ENCODE data around the gene ATP6V1B1.
A peak's percentile ranks its signal among the peaks of the same experiment; 100 is the strongest.
"Not testable (repeated sequence)": the region's sequence is repeated elsewhere in the genome, so short reads cannot be mapped to it uniquely, and the experiment has no call there.

ATP6V1B1 gene

DNA sequence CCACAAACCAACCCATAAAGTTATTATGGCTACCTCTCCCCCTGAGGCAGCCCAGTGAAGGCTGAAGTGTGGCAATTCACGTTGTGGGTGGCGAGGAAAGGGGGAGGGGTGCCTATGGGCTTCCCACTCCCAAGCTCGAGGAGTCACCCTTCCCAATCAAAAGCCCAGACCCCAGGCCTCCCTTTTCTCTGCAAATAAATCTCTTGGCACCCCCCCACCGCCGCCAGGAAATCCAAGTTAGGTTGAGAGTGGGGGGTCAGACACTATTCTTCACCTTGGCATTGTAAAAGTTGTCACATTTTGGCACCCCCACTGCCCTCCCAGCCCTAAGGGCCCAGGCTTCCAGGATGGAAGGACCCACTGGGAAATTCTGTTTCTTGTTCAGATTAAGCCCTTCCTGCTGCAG lies 49.6 kb downstream of the ATP6V1B1 start:
- no peak for DNase-seq (ENCODE audit: low read depth, low spot score)
- no peak overlapping the region for H3K27ac ChIP-seq

DNA sequence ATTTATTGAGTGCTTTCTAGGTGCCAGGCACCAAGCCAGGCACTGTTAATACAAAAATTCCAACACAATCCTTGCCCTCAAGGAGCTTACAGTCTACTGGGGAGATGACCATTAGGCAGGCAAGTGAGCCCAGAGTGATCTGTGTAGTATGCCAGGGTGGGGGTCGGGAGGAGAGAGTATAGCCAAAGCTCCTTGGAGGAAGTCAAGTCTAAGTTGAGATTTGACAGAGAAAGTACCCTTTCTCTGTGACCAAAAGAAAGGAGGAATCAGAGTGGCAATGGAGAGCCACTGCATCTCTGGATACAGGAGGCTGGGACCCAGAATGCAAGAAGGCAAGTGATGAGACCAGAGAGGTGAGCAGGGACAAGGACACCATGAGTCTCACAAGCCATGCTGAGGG lies 50.3 kb downstream of the ATP6V1B1 start:
- no peak for DNase-seq (ENCODE audit: low read depth, low spot score)
- H3K27ac ChIP-seq: no peak overlapping the region

DNA sequence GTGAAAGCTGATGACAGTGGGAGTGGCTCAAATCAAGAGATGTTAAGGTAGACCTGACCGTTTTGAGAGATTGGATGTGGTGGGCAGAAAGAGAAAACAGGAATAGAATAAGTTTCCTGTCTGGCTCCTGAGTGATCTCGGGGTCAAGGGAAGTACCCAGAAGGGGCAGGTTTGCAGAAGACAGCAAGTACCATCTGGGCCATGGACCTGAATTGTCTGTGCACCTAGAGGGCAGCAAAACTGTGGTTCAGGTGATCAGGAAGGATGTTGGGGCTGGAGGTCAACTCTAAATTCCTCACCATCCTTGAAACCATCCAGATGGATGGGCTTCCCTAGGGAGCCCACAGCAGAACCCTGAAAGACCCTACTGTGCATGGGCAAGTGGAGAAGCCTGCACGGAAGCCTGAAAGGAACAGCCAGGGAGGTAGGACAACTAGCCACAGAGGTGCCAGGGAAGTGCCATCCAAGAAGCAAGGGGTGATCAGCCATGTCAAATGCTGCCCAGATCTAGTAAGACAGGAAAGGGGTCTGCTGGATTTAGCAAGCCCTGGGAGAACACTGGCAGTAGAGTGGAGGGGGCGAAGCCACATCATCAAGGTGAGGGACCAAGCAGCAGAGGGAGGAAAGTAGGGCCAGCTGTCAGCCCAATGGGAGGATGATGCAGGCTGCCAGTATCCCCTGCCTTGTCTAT lies 50.9 kb downstream of the ATP6V1B1 start:
- no peak for DNase-seq (ENCODE audit: low read depth, low spot score)
- H3K27ac ChIP-seq: no peak overlapping the region

DNA sequence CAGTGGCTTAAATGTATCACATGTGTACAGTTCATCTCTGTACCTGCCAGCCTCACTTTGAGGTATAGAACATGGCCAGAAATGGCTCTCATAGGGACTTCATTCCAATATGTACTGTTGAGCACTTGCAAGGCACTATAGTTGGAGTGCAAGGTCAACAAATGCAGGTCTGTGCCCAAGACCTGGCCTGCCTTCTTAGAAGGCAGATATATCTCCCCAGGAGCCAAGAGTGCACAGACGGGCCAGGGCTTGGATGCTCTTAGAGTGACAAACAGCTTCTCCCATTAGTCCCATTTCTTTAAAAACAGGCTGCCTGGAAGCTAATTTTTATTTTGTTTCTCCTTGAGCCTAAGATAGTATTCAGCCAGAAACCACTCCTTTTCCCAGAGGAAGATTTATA lies 51.7 kb downstream of the ATP6V1B1 start:
- DNase-seq (ENCODE audit: low read depth, low spot score): no peak
- H3K27ac ChIP-seq: no peak overlapping the region

DNA sequence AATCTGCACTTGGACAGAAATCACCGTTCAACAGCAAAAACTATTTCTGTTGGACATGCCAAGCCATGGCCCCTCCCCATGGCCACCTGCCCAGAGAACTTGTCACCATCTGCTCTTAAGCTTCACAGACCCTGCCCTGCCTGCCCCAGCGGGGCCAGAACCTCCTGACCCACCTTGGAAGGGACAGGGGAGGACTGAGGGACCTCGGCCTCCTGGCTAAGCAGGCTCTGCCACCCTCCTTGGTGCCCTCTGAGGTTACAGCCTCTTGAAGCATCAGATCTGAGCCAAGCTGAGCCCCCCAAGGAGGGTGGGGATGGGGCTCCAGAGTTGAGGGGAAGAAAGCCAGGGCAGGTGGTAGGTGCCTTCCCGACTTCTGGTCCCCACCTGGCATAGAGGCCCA lies 52.5 kb downstream of the ATP6V1B1 start:
- H3K27ac ChIP-seq: no peak overlapping the region
- no peak for DNase-seq (ENCODE audit: low read depth, low spot score)

DNA sequence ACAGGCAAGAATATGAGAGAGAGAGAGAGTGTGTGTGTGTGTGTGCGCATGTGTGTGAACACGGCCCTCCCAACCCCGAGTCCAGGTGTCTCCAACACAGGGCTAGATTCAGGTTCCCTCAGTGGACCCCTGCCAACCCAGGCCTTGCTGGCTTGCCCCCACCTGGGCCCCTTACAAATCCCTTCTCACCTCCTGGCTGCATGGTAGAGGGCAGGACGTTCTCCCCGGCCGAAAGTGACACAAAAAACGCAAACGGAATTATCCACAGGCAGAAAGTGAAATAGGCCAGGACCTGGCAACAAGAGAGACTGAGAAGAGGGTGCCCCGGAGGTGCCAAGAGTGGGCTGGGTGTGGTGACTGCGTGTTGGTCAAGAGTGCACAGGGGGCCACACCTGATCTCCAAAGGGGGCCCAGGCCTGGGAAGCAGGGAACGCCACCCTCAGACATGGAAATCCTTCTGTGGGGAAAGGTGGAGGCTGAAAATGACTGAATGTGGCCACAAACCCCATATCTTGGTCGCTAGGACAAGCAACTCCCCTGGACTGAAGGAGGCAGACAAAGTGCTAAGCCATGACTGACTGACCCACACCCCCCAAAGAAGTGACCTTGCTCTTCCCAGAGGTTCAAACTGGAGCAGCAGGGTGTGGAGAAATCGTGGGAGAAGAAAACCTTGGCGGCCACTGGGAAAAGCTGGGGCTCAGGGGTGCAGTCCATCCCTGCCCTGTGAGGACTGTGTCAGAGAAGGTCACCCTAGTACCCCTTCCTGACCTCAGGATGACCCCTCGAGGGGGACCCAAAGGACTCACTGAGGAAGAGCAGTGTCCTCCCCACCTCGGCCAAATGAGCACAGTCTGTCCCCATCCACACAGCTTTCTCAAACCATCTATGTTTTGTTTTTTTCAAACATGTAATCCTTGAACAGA lies 53.3 kb downstream of the ATP6V1B1 start:
- H3K27ac ChIP-seq: no peak overlapping the region
- no peak for DNase-seq (ENCODE audit: low read depth, low spot score)

DNA sequence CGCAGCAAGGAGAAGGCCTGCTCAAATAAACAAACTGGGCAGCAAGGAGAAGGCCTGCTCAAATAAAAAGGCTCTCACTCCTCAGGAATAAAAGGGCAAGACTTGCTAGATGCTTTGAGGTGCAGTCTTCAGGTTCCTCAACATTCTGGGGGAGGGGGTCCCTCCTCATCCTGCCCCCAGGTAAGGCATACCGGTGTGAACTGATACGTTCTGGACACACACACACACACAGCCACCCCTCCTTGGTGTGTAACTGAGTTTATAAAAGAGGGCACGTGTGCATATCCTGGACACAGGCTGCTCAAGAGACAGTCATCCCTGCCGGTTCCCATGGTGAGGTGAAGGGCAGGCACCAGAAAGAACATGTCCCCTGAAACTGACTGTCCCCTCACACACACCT lies 54.5 kb downstream of the ATP6V1B1 start:
- no peak for DNase-seq (ENCODE audit: low read depth, low spot score)
- H3K27ac ChIP-seq: no peak overlapping the region

DNA sequence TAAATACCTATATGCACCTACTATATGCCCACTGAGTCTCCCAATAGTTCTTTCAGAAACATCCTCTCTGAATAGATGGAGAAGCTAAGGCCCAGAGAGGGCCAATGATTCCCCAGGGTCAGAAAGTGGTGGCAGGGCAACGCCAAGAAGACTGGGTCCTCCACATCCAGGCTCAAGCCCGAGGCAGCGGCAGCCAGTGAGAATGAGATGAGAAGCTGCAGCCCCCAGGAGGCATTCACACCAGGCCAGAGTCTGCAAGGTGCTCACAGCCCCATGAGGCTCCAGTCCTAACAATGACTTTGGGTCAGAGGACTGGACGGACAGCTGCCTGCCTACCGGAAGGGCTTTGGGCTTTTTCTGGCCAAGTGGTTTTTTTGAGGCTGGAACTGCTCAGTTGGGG lies 55.4 kb downstream of the ATP6V1B1 start:
- H3K27ac ChIP-seq: no peak overlapping the region
- no peak for DNase-seq (ENCODE audit: low read depth, low spot score)

DNA sequence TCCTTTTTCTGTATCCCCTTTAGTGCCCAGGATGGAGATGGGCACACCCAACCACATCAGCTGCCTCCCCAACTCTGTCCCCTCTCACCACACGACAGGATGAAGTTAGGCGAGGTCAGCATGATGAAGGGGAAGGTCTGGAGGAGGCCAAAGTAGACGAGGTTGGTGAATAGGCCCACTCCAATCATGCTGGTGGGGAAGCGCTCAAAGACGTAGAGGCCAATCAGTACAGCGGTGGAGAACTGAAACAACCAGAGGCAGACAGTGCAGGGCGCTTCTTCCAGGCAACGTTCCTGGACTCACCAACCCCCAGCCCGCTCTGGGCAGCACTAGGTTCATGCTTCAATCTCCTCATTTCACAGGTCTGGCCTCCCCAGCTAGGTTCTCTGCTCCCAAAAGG lies 56.0 kb downstream of the ATP6V1B1 start:
- no peak overlapping the region for H3K27ac ChIP-seq
- no peak for DNase-seq (ENCODE audit: low read depth, low spot score)

DNA sequence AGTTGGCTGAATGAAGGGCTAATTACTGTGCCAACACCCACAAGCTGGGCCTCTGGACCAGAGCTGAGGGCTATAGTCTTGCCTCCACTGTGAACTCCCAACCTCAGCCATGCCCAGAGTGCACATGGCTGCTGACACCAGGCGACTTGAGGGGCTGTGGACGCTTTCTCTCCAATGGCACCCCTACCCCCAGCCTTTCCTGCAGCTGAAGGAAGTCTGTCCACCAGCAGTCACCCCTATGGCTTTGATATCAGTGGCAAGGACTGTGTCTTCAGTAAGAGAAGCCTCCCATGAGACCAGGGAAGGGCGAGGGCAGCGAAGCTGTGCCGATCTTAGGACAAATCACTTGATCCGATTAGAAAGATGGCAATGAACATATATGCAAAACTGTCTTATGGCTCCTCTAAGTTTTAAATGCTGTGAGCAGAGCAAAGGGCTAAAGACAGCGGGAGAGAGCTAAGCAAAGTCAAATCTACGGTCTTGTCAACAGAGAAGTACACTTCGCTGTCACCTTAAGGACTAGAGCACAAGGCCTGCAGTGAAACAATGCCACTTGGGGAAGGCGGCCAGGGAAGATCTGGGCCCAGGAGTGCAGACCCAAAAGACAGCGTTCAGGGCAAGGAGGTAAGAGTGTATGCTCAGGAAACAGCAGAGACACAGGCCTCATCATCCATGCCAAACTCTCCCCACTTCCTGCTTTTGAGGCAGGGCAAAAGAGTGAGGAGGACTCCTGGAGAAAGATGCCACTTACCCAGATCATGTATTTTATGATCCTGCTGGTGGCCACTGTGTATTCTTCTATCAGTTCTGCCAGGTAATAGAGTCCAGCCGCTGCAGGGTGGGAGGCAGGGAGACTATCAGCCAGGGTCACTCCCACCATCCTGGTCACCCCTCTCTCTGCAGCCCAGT lies 57.5 kb downstream of the ATP6V1B1 start:
- no peak overlapping the region for H3K27ac ChIP-seq
- DNase-seq (ENCODE audit: low read depth, low spot score): no peak

DNA sequence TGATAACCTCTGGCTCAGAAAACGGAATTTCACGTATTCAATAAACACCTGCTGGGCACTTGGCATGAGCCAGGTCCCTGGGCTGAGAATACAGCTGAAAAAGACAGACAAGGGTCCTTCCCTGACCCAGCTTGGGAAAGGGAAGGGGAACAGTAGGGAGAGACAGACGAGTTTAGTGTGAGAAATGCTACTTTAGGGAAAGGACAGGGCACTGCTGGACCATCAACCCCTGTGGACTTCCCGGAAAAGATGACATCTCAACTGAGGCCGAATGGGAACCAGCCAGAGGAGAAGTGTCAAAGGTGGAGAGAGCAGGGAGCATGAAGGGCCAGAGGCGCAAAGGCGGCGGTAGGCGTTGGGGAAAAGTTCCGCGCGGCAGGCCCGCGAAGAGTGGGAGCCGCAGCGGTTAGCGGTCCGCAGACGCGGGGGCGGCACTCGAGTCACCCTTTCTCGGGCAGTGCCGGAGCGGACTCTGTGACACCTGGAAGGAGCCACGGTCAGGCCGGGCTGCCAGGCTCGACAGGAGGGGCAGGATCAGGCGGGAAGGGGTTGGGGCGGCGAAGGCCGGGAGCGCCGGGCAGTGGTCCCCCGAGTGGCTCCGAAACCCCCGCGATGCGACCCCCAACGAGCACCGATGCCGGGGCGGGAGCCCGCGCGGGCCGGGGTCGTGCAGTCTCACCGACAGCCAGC lies 58.5 kb downstream of the ATP6V1B1 start:
- H3K27ac ChIP-seq: no peak overlapping the region
- DNase-seq (ENCODE audit: low read depth, low spot score): no peak

DNA sequence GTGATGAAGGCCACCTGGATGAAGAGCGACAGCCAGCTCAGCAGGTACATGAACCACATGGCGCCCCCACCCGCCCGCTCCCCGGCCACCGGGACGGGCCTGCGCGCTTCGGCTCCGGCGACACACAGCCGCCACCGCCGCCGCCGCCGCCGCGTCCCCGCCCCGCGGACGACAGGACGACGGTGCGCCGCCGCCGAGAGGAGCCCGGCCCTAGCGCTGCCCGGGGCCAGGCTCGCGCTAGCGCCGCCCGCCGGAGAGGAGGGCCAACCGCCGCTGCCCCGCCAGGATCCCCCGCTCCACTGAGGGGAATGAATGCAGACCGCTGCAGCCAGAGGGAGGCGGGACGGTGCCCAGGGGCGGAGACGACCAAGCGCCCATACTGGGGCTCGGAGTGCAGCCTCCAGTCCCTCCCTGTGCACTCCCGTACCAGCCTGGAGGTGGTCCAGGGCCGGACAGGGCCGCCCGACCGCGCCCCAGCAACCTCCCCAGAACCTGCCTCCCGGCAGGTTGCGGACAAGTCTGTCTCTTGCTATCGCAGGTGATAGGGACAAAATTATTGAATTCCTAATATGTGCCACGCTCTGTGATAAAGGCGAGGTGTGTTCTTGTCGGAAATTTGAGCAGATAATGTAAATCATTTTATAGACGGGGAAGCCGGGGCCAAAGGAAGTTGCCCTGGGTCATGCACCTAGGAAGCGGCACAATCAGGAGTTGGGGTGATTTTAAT lies 59.2 kb downstream of the ATP6V1B1 start, which contains the start of gene TEX261:
Gene TEX261, minus strand, starts transcription at position 175 of the 727 bp plus-strand sequence. Its CDS starts 116 bp downstream, at position 59.
- H3K27ac ChIP-seq: no peak within 1 kb of the TSS
- peak; percentile 24 for DNase-seq (ENCODE audit: low read depth, low spot score)

DNA sequence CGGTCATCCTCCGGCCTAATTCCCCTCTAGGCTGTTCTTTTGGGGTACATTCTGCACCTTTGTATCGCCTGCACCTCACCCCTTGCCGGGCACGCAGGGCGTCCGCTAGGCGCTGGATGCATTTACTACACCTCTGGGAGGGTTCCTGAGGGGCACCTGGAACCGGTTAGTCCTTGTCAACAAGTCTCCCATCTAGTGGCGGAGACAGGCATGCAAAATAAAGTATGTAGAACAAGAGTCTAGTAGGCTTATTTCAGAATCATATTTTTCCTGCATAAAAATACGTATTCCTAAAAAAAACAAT lies 59.7 kb downstream of the ATP6V1B1 start:
- H3K27ac ChIP-seq: no peak overlapping the region

DNA sequence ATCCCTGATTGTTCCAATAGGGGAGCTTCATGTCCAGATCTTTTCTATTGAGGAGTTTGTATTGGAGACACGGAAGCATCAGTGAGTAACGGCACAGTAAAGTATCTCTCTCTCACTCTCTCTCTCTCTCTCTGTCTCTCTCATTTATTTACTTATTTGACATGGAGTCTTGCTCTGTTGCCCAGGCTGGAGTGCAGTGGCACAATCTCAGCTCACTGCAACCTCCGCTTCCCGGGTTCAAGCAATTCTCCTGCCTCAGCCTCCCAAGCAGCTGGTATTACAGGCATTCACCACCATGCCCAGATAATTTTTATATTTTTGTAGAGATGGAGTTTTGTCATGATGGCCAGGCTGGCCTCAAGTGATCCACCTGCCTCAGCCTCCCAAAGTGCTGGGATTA lies 63.2 kb downstream of the ATP6V1B1 start:
- H3K27ac ChIP-seq; DNase-seq (ENCODE audit: low read depth, low spot score): not testable (repeated sequence)

More for the DNA sequence above, 59.7 kb downstream of the ATP6V1B1 start:
- DNase-seq (ENCODE audit: low read depth, low spot score): no peak

DNA sequence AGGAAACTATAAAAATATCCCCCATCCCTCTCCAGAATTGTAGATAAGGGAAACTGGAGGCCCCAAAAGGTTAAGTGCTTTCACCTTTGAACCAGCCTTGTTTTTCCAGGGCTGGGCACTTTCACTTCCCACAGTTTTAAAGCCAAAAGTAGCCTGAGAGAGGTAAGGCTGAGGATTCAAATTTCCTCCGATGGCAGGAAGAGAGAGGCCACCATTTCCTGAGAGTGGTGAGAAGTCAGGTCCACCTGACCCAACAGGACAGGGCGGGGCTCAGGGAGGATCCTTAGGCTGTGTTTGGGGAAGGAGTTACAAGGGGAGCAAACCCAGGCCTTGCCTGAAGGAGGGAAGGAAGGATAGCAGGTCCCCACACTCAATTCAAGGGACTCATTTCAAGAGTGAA lies 63.7 kb downstream of the ATP6V1B1 start:
- no peak overlapping the region for H3K27ac ChIP-seq
- DNase-seq (ENCODE audit: low read depth, low spot score): no peak

DNA sequence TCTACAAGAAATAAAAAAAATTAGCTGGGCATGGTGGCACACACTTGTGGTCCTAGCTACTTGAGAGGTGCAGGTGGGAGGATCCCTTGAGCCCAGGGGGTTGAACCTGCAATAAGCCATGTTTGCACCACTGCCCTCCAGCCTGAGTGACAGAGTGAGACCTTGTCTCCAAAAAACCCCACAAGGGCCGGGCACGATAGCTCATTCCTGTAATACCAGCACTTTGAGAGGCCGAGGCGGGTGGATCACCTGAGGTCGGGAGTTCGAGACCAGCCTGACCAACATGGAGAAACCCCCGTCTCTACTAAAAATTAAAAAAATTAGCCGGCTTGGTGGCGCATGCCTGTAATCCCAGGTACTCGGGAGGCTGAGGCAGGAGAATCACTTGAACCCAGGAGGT lies 64.2 kb downstream of the ATP6V1B1 start:
- not testable (repeated sequence) for H3K27ac ChIP-seq; DNase-seq (ENCODE audit: low read depth, low spot score)

DNA sequence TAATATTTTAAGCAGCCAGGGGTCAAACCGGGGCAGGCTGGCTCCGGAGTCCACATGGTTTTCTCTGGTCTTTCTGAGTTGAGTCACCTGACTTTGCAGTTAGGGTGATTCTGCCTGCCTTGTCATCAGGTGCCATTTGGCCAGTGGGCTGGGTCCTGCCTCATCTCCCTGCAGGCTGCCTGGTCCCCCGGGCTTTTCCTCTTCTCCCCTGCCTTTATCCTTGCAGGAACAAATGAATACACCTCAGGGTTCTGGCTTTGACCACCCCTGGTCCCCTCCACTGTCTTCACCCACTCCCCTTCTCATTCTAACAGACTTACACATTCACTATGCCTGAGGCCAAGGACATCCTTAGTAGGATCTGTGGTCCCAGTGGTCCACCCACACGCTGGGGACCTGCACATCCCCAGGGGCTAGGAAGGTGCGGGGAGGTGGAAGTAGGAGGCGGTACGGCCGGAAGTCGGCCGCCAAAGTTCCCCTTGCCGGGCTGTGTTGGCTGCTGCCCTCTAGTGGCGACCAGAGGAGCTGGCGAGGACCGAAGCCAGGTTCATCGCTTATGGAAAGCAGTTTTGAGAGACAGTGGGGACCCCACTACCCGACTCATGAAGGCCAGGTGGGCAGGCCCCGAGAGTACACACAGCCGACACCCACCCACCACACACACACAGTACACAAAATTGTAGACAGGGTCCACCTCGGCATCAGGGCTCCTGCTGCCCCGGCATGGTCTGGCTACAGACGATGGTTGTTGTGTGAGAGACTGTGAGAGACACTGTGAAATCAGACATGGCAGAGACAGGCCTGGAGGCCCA lies 65.3 kb downstream of the ATP6V1B1 start:
- H3K27ac ChIP-seq: no peak overlapping the region
- no peak for DNase-seq (ENCODE audit: low read depth, low spot score)

DNA sequence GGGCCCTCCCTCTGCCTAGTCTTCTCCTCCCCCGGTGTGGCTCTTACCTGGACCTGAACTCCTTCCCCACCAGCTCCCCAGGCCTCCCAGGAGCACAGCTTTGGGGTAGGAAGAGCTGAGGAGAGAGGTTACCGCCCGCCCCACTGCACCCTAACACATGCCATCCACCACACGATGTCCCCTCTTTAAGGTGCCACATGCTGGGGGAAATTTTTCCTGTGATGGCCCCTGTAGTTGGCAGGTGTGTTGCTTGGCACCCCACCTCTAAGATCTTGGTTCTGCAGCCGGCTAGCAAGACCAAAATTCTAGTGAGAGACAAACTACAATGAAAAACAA lies 65.9 kb downstream of the ATP6V1B1 start:
- no peak for DNase-seq (ENCODE audit: low read depth, low spot score)
- H3K27ac ChIP-seq: no peak overlapping the region
